HepG2 (cell line): ENCODE results near the gene GDA. TPM values are rescaled to one million over a fixed set of nuclear protein-coding genes. Genes with fewer than 3 reads are reported as not detected.

Source experiments
- ATAC-seq: fragments of 200-7000 bp; cut with Tn5 transposase; 3 replicates; pipeline ENCODE4 v1.9.1; 2020; ENCODE audit warnings: mild to moderate bottlenecking, moderate library complexity
- BruUV-seq: library from RNA; stranded (reverse); fragments of 400-500 nt; replicated peaks from 2 replicates; lab custom pipeline; 2021; lab: Mats Ljungman, UMichigan
- CTCF ChIA-PET: fragments of 300-600 bp; formaldehyde crosslinking; extraction: SDS; loops from one replicate; lab custom pipeline; 2021; ENCODE audit warnings: low total read pairs, inconsistent platforms, low intra/inter-chr PET ratio; lab: Yijun Ruan, JAX
- POLR2A ChIA-PET: fragments of 350-600 bp; sonication (Branson Sonifier 250); formaldehyde crosslinking; loops from one replicate; lab custom pipeline; 2020; ENCODE audit warnings: antibody characterized with exemption, inconsistent platforms; lab: Yijun Ruan, JAX
- DNase-seq: peaks from one replicate; pipeline ENCODE4 v3.0.0-alpha.2; 2015; ENCODE audit warnings: low spot score
- FAIRE-seq: peaks from 3 replicates; lab custom pipeline; 2011; peaks lifted over from hg19 to GRCh38; lab: Jason Lieb, UNC
- H2AFZ ChIP-seq: one replicate; pipeline ENCODE4 v1.6.1; 2011; ENCODE audit warnings: low read length, inconsistent platforms
- H3K27ac ChIP-seq: fragments of 300-600 bp; 3 replicates; pipeline ENCODE4 v1.8.0; 2011; ENCODE audit warnings: mixed run types, mild to moderate bottlenecking, mixed read lengths, low read length, inconsistent platforms; ENCODE audit not compliant: insufficient read depth; ENCODE audit errors: extremely low read length
- H3K27me3 ChIP-seq, 2 experiments: fragments of 200-600 bp in 1 of 2; 2 replicates in 1 of 2; 3 replicates in 1 of 2; pipeline versions ENCODE4 v1.6.0 to v1.8.0; 2011; ENCODE audit warnings: low read length in 2 of 2, mild to moderate bottlenecking in 2 of 2, moderate library complexity in 2 of 2, inconsistent platforms in 1 of 2; ENCODE audit not compliant: insufficient read depth in 2 of 2, control insufficient read depth in 1 of 2
- H3K36me3 ChIP-seq, 2 experiments: fragments of 200-600 bp in 1 of 2; replicated peaks in 1 of 2; 2 replicates in 1 of 2; 3 replicates in 1 of 2; pipeline versions ENCODE4 v1.5.1 to v1.8.0; 2011; ENCODE audit warnings: low read length in 2 of 2, inconsistent platforms in 1 of 2; ENCODE audit not compliant: insufficient read depth in 2 of 2, control insufficient read depth in 1 of 2
- H3K4me1 ChIP-seq: 2 replicates; pipeline ENCODE4 v1.5.1; 2012; ENCODE audit warnings: low read length, inconsistent platforms; ENCODE audit not compliant: insufficient read depth
- H3K4me2 ChIP-seq: 2 replicates; pipeline ENCODE4 v1.6.0; 2011; ENCODE audit warnings: low read depth, low read length, inconsistent platforms
- H3K4me3 ChIP-seq, 3 experiments: fragments of 200-600 bp in 1 of 3; sonication (generic), shearing (Covaris generic) in 1 of 3; replicated peaks in 1 of 3; 2 replicates each; pipeline ENCODE4 v1.5.1; 2011 to 2016; ENCODE audit warnings: low read length in 3 of 3, inconsistent platforms in 2 of 3, low read depth in 2 of 3, mild to moderate bottlenecking in 2 of 3, control low read depth in 1 of 3, mixed read lengths in 1 of 3; ENCODE audit not compliant: insufficient read depth in 1 of 3
- H3K79me2 ChIP-seq: one replicate; pipeline ENCODE4 v1.6.1; 2011; ENCODE audit warnings: low read length, inconsistent platforms; ENCODE audit not compliant: insufficient read depth
- H3K9ac ChIP-seq: 2 replicates; pipeline ENCODE4 v1.6.0; 2011; ENCODE audit warnings: mild to moderate bottlenecking, low read depth, low read length, inconsistent platforms; ENCODE audit not compliant: insufficient read depth
- H3K9me3 ChIP-seq: 2 replicates; pipeline ENCODE4 v1.5.1; 2012; ENCODE audit warnings: mild to moderate bottlenecking, low read length
- H4K20me1 ChIP-seq: 2 replicates; pipeline ENCODE4 v1.6.0; 2011; ENCODE audit warnings: inconsistent platforms, mild to moderate bottlenecking, low read length, moderate library complexity; ENCODE audit not compliant: insufficient read depth
- BRD4 ChIP-seq: sonication (generic); formaldehyde crosslinking; IDR thresholded peaks from 2 replicates; pipeline ENCODE4 v1.4.0; 2020; ENCODE audit warnings: missing genetic modification reagents
- KDM3A ChIP-seq: IDR thresholded peaks from 2 replicates; pipeline ENCODE4 v1.6.1; 2018; ENCODE audit warnings: low read depth, missing compliant biosample characterization
- NFYB ChIP-seq: sonication (generic); formaldehyde crosslinking; IDR thresholded peaks from 2 replicates; pipeline ENCODE4 v1.4.0; 2020; ENCODE audit warnings: missing genetic modification reagents
- NR1H2 ChIP-seq: sonication (generic); formaldehyde crosslinking; IDR thresholded peaks from 2 replicates; pipeline ENCODE4 v1.8.1; 2022; ENCODE audit warnings: low read depth, missing genetic modification reagents, borderline replicate concordance
- SIX1 ChIP-seq: sonication (generic); formaldehyde crosslinking; IDR thresholded peaks from 2 replicates; pipeline ENCODE4 v1.4.0; 2020; ENCODE audit warnings: missing genetic modification reagents, borderline replicate concordance
- U2AF1 ChIP-seq: fragments of 200-400 bp; formaldehyde crosslinking; optimal IDR thresholded peaks from 2 replicates; pipeline ENCODE3; 2017; ENCODE audit warnings: mild to moderate bottlenecking, low read depth, low read length
- ZNF724P ChIP-seq: sonication (generic); formaldehyde crosslinking; IDR thresholded peaks from 2 replicates; pipeline ENCODE4 v1.8.0; 2022; ENCODE audit warnings: missing genetic modification reagents, borderline replicate concordance
- WGBS: methylation state at CpG from one replicate; pipeline ENCODE4 v1.1.6; 2017; ENCODE audit warnings: low lambda C conversion rate; 5-methylcytosine and 5-hydroxymethylcytosine counted together
- in situ Hi-C: cut with HindIII; loops from 2 replicates; pipeline ENCODE4 v1.10.0; 2017; ENCODE audit warnings: low pct_unique_long_range_greater_than_20kb; ENCODE audit not compliant: extremely low pct_ligation_motif_present
- intact Hi-C: fragments of 100-400 bp; cut with micrococcal nuclease; formaldehyde crosslinking; loops from one replicate; pipeline ENCODE4 v1.10.0; 2022; ENCODE audit not compliant: unreplicated experiment
- polyA plus RNA-seq, 8 experiments: library from polyadenylated mRNA; depleted of rRNA in 3 of 8; stranded (reverse) in 7 of 8; unstranded in 1 of 8; fragments of >200 nt; fragmentation: Illumina TruSeq in 4 of 8; extraction: Trizol in 4 of 8; gene quantifications; 2 replicates each; pipeline versions ENCODE4 v1.2.1 to v1.2.3, GENCODE V29; 2011 to 2016; ENCODE audit warnings: low read depth in 4 of 8, missing spikeins in 1 of 8, mixed read lengths in 1 of 8; ENCODE audit not compliant: insufficient read depth in 1 of 8
- total RNA-seq, 5 experiments: library from RNA; depleted of rRNA; stranded (reverse); fragments of >200 nt; fragmentation: Illumina TruSeq; extraction: Trizol; gene quantifications; 2 replicates each; pipeline ENCODE4 v1.2.3, GENCODE V29; 2016; ENCODE audit warnings: low read depth in 1 of 5
- TF ChIP-seq, protein P1 (sequence below), 2 experiments: IDR thresholded peaks; 2 replicates each; pipeline ENCODE4 v1.6.1; 2011 to 2012; ENCODE audit warnings: low read length in 2 of 2, borderline replicate concordance in 1 of 2, low read depth in 1 of 2, mild to moderate bottlenecking in 1 of 2, moderate library complexity in 1 of 2
- TF ChIP-seq, protein P2 (sequence below): fragments of 450-650 bp; IDR thresholded peaks from 2 replicates; pipeline ENCODE4 v1.6.1; 2017
- TF ChIP-seq, protein P3 (sequence below): sonication (generic); formaldehyde crosslinking; conservative IDR thresholded peaks from 2 replicates; pipeline ENCODE4 v1.4.0; 2020; ENCODE audit warnings: missing genetic modification reagents
- TF ChIP-seq, protein P4 (sequence below): sonication (generic); formaldehyde crosslinking; IDR thresholded peaks from 2 replicates; pipeline ENCODE4 v1.8.1; 2023; ENCODE audit warnings: mild to moderate bottlenecking, missing genetic modification reagents, borderline replicate concordance
- TF ChIP-seq, protein P5 (sequence below): sonication (generic); formaldehyde crosslinking; IDR thresholded peaks from 2 replicates; pipeline ENCODE4 v1.5.1; 2020; ENCODE audit warnings: missing genetic modification reagents, mild to moderate bottlenecking, borderline replicate concordance

GDA gene
- total and polyA plus RNA-seq, 2 of the 13 experiments (the other 11 are each of a cell fraction or from before 2014, with no cell fraction given): 0.15 to 0.99 TPM

DNA sequence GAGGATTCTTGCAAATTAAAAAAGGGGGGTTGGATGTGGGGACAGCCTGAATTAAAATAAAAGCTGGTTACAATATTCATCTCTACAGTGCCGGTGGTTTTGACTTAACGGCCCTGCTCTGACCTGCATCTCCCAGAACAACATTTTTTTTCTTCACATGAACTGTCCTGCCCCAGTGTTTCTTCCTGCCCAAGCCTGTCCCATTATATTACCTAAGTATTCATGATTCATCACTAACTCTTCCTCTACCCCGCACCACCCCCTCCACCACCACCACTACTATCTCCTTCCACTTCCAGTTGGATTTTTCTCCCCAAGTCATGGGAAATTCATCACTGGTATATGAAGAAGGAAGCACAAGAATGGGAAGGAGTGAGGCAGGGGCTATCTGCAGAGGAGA is 125.7 kb downstream of the GDA start:
- BruUV-seq: no TSS peak
- 6% methylated on average over 3 of the region's 3 CpGs for WGBS

More for the DNA sequence above, 125.7 kb downstream of the GDA start:
- no peaks in the 10 kb centered on the region for H4K20me1 ChIP-seq
- FAIRE-seq (no peak), ATAC-seq (no peak), DNase-seq (no peak)
- intact Hi-C loops (no loop called here), in situ Hi-C loops (loop anchor here (5.0 kb wide), 2 partner anchors 73 to 238 kb away; no protein-coding TSS in a partner anchor)
- no peak overlapping the region for H3K27ac ChIP-seq
- no peak overlapping the region for H3K9ac ChIP-seq
- no peak for TF ChIP-seq BRD4 (CRISPR knock-in tag)
- no peak for TF ChIP-seq SIX1
- no peak for TF ChIP-seq KDM3A (CRISPR knock-in tag)
- TF ChIP-seq U2AF1: no peak
- no peak for TF ChIP-seq ZNF724P (CRISPR knock-in tag)
- TF ChIP-seq, protein P1, sequence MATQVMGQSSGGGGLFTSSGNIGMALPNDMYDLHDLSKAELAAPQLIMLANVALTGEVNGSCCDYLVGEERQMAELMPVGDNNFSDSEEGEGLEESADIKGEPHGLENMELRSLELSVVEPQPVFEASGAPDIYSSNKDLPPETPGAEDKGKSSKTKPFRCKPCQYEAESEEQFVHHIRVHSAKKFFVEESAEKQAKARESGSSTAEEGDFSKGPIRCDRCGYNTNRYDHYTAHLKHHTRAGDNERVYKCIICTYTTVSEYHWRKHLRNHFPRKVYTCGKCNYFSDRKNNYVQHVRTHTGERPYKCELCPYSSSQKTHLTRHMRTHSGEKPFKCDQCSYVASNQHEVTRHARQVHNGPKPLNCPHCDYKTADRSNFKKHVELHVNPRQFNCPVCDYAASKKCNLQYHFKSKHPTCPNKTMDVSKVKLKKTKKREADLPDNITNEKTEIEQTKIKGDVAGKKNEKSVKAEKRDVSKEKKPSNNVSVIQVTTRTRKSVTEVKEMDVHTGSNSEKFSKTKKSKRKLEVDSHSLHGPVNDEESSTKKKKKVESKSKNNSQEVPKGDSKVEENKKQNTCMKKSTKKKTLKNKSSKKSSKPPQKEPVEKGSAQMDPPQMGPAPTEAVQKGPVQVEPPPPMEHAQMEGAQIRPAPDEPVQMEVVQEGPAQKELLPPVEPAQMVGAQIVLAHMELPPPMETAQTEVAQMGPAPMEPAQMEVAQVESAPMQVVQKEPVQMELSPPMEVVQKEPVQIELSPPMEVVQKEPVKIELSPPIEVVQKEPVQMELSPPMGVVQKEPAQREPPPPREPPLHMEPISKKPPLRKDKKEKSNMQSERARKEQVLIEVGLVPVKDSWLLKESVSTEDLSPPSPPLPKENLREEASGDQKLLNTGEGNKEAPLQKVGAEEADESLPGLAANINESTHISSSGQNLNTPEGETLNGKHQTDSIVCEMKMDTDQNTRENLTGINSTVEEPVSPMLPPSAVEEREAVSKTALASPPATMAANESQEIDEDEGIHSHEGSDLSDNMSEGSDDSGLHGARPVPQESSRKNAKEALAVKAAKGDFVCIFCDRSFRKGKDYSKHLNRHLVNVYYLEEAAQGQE (IDR thresholded peaks at IDR 0.05; ENCODE audit: borderline replicate concordance in 1 of 2, low read depth in 1 of 2, low read length in 2 of 2): no peak
- TF ChIP-seq, protein P2, sequence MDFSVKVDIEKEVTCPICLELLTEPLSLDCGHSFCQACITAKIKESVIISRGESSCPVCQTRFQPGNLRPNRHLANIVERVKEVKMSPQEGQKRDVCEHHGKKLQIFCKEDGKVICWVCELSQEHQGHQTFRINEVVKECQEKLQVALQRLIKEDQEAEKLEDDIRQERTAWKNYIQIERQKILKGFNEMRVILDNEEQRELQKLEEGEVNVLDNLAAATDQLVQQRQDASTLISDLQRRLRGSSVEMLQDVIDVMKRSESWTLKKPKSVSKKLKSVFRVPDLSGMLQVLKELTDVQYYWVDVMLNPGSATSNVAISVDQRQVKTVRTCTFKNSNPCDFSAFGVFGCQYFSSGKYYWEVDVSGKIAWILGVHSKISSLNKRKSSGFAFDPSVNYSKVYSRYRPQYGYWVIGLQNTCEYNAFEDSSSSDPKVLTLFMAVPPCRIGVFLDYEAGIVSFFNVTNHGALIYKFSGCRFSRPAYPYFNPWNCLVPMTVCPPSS: no peak
- no peak for TF ChIP-seq NFYB (CRISPR knock-in tag)
- TF ChIP-seq NR1H2: no peak
- TF ChIP-seq, protein P3, sequence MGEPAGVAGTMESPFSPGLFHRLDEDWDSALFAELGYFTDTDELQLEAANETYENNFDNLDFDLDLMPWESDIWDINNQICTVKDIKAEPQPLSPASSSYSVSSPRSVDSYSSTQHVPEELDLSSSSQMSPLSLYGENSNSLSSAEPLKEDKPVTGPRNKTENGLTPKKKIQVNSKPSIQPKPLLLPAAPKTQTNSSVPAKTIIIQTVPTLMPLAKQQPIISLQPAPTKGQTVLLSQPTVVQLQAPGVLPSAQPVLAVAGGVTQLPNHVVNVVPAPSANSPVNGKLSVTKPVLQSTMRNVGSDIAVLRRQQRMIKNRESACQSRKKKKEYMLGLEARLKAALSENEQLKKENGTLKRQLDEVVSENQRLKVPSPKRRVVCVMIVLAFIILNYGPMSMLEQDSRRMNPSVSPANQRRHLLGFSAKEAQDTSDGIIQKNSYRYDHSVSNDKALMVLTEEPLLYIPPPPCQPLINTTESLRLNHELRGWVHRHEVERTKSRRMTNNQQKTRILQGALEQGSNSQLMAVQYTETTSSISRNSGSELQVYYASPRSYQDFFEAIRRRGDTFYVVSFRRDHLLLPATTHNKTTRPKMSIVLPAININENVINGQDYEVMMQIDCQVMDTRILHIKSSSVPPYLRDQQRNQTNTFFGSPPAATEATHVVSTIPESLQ (CRISPR knock-in tag): no peak
- TF ChIP-seq, protein P4, sequence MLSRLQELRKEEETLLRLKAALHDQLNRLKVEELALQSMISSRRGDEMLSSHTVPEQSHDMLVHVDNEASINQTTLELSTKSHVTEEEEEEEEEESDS: no peak
- TF ChIP-seq, protein P5, sequence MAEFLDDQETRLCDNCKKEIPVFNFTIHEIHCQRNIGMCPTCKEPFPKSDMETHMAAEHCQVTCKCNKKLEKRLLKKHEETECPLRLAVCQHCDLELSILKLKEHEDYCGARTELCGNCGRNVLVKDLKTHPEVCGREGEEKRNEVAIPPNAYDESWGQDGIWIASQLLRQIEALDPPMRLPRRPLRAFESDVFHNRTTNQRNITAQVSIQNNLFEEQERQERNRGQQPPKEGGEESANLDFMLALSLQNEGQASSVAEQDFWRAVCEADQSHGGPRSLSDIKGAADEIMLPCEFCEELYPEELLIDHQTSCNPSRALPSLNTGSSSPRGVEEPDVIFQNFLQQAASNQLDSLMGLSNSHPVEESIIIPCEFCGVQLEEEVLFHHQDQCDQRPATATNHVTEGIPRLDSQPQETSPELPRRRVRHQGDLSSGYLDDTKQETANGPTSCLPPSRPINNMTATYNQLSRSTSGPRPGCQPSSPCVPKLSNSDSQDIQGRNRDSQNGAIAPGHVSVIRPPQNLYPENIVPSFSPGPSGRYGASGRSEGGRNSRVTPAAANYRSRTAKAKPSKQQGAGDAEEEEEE (CRISPR knock-in tag): no peak
- H3K79me2 ChIP-seq: no peaks in the 10 kb centered on the region
- no peak overlapping the region for H3K4me2 ChIP-seq
- no peaks in the 10 kb centered on the region for H3K27me3 ChIP-seq
- POLR2A ChIA-PET: no interaction called here
- H3K36me3 ChIP-seq: no peaks in the 10 kb centered on the region
- no peak overlapping the region for H3K4me3 ChIP-seq
- CTCF ChIA-PET: no interaction called here
- H3K4me1 ChIP-seq: no peaks in the 10 kb centered on the region
- H3K9me3 ChIP-seq: no peaks in the 10 kb centered on the region
- no peak overlapping the region for H2AFZ ChIP-seq
